Activated CD8-positive, alpha-beta memory T cell treated with anti-CD3 and anti-CD28 coated beads for 36 hours (primary cell): Measurements from ENCODE around the gene SH3BP5L. TPM values are rescaled to one million over a fixed set of nuclear protein-coding genes. Genes with fewer than 3 reads are reported as not detected.
"Not testable (repeated sequence)": the region's sequence is repeated elsewhere in the genome, so short reads cannot be mapped to it uniquely, and the experiment has no call there.

Source experiments
- CTCF ChIA-PET: fragments of 350-600 bp; sonication (Branson Sonifier 250); formaldehyde crosslinking; loops from one replicate; lab custom pipeline; 2021; ENCODE audit warnings: antibody characterized with exemption; lab: Charles Lee
- POLR2A ChIA-PET: fragments of 350-600 bp; sonication (Branson Sonifier 250); formaldehyde crosslinking; loops from one replicate; lab custom pipeline; 2021; ENCODE audit warnings: antibody characterized with exemption; lab: Charles Lee
- total RNA-seq, 2 experiments: library from RNA; stranded (reverse); gene quantifications; one replicate each; pipeline ENCODE4 v1.2.3, GENCODE V29; 2021

The SH3BP5L gene
- total RNA-seq, 2 experiments from 2014 or later, result 19.9 to 20.0 TPM

GRCh38 chr1:248802454-248802853, 23.3 kb downstream of the SH3BP5L start:
- POLR2A ChIA-PET, result no interaction called here
- CTCF ChIA-PET, result no interaction called here

- ChIA-PET POLR2A (no interaction called here), CTCF (no interaction called here)
Measured at GRCh38 chr1:248800459-248800858, 25.3 kb downstream of the SH3BP5L start.

GRCh38 chr1:248798791-248799190, 26.9 kb downstream of the SH3BP5L start:
- ChIA-PET POLR2A (no interaction called here), CTCF (no interaction called here)

GRCh38 chr1:248794663-248795062, 31.1 kb downstream of the SH3BP5L start:
- CTCF ChIA-PET, POLR2A ChIA-PET: not testable (repeated sequence)

GRCh38 chr1:248793592-248793991, 32.1 kb downstream of the SH3BP5L start:
- ChIA-PET CTCF (interaction anchor here (0.7 kb wide), 1 partner anchor 13 kb away, joined by 3 read pairs; no protein-coding TSS in a partner anchor), POLR2A (no interaction called here)

GRCh38 chr1:248792342-248792741, 33.4 kb downstream of the SH3BP5L start:
- CTCF ChIA-PET, result no interaction called here
- POLR2A ChIA-PET, result no interaction called here

- POLR2A ChIA-PET, result no interaction called here
- CTCF ChIA-PET, result interaction anchor here (1.1 kb wide), 1 partner anchor 15 kb away, joined by 4 read pairs; no protein-coding TSS in a partner anchor
Measured at GRCh38 chr1:248791010-248791409, 34.7 kb downstream of the SH3BP5L start.

GRCh38 chr1:248790456-248790855, 35.3 kb downstream of the SH3BP5L start:
- CTCF ChIA-PET, result interaction anchor here (1.1 kb wide), 1 partner anchor 16 kb away, joined by 4 read pairs; no protein-coding TSS in a partner anchor
- POLR2A ChIA-PET, result no interaction called here

- CTCF ChIA-PET, POLR2A ChIA-PET: not testable (repeated sequence)
Measured at GRCh38 chr1:248789337-248789736, 36.4 kb downstream of the SH3BP5L start.

- ChIA-PET POLR2A (no interaction called here), CTCF (no interaction called here)
Measured at GRCh38 chr1:248788327-248788726, 37.4 kb downstream of the SH3BP5L start.

- ChIA-PET POLR2A (no interaction called here), CTCF (no interaction called here)
Measured at GRCh38 chr1:248787430-248787829, 38.3 kb downstream of the SH3BP5L start.

GRCh38 chr1:248786156-248786555, 39.6 kb downstream of the SH3BP5L start:
- ChIA-PET POLR2A (interaction anchor here (0.5 kb wide), 1 partner anchor 136 kb away, joined by 5 read pairs; no protein-coding TSS in a partner anchor), CTCF (no interaction called here)

GRCh38 chr1:248783367-248783766, 42.3 kb downstream of the SH3BP5L start:
- POLR2A ChIA-PET, result no interaction called here
- CTCF ChIA-PET, result no interaction called here

- CTCF ChIA-PET, result no interaction called here
Measured at GRCh38 chr1:248782416-248783141, 43.1 kb downstream of the SH3BP5L start.

GRCh38 chr1:248779350-248779749, 46.4 kb downstream of the SH3BP5L start:
- ChIA-PET POLR2A (no interaction called here), CTCF (no interaction called here)

More at GRCh38 chr1:248782416-248783141, 43.1 kb downstream of the SH3BP5L start:
- POLR2A ChIA-PET, result no interaction called here

GRCh38 chr1:248778906-248779305, 46.8 kb downstream of the SH3BP5L start:
- ChIA-PET CTCF (no interaction called here), POLR2A (no interaction called here)

- CTCF ChIA-PET, result no interaction called here
- POLR2A ChIA-PET, result no interaction called here
Measured at GRCh38 chr1:248776991-248777390, 48.7 kb downstream of the SH3BP5L start.

GRCh38 chr1:248775441-248775840, 50.3 kb downstream of the SH3BP5L start:
- ChIA-PET POLR2A (no interaction called here), CTCF (no interaction called here)
